ENCODE data around the gene BMERB1. TPM values are rescaled to one million over a fixed set of nuclear protein-coding genes. Genes with fewer than 3 reads are reported as not detected.
A peak's percentile ranks its signal among the peaks of the same experiment; 100 is the strongest.
"Not testable (repeated sequence)": the region's sequence is repeated elsewhere in the genome, so short reads cannot be mapped to it uniquely, and the experiment has no call there.

Gene BMERB1
- total RNA-seq, 1 donor = 105 TPM

GRCh38 chr16:15604460-15605440, 170.4 kb downstream of the BMERB1 start:
- DNase-seq (ENCODE audit: low read depth) = no peak
- TF ChIP-seq CTCF (IDR thresholded peaks at IDR 0.05; ENCODE audit: insufficient read depth, low read length) = no peak
- no peak overlapping the region for H3K4me3 ChIP-seq (ENCODE audit: low read depth, low read length)

- DNase-seq (ENCODE audit: low read depth) = no peak
- no peak overlapping the region for H3K4me3 ChIP-seq (ENCODE audit: low read depth, low read length)
- no peak for TF ChIP-seq CTCF (IDR thresholded peaks at IDR 0.05; ENCODE audit: insufficient read depth, low read length)
Observed at GRCh38 chr16:15605839-15606517, 171.6 kb downstream of the BMERB1 start.

GRCh38 chr16:15606518-15607220, 172.3 kb downstream of the BMERB1 start:
- no peak for TF ChIP-seq CTCF (IDR thresholded peaks at IDR 0.05; ENCODE audit: insufficient read depth, low read length)
- DNase-seq (ENCODE audit: low read depth) = no peak
- no peak overlapping the region for H3K4me3 ChIP-seq (ENCODE audit: low read depth, low read length)

- DNase-seq (ENCODE audit: low read depth); H3K4me3 ChIP-seq (ENCODE audit: low read depth, low read length): not testable (repeated sequence)
Observed at GRCh38 chr16:15607221-15607699, 172.9 kb downstream of the BMERB1 start.

GRCh38 chr16:15607700-15608396, 173.5 kb downstream of the BMERB1 start:
- peak; percentile 45 for DNase-seq (ENCODE audit: low read depth)
- H3K4me3 ChIP-seq (ENCODE audit: low read depth, low read length) = no peak overlapping the region
- TF ChIP-seq CTCF (IDR thresholded peaks at IDR 0.05; ENCODE audit: insufficient read depth, low read length) = no peak

- peak; percentile 2 for TF ChIP-seq CTCF (IDR thresholded peaks at IDR 0.05; ENCODE audit: insufficient read depth, low read length)
- no peak overlapping the region for H3K4me3 ChIP-seq (ENCODE audit: low read depth, low read length)
- DNase-seq (ENCODE audit: low read depth) = peak; percentile 18
Observed at GRCh38 chr16:15608398-15609285, 174.3 kb downstream of the BMERB1 start.
